Neuron (in vitro differentiated cells): ENCODE measurements around the gene ZNF780B.

Experiments used
- H2AFZ ChIP-seq: one replicate; pipeline ENCODE4 v1.6.1; 2013; ENCODE audit warnings: low read depth, mild to moderate bottlenecking, inconsistent platforms, low read length, moderate library complexity
- H3K27me3 ChIP-seq: one replicate; pipeline ENCODE4 v1.6.1; 2013; ENCODE audit warnings: low read length; ENCODE audit not compliant: insufficient read depth
- H3K36me3 ChIP-seq: one replicate; pipeline ENCODE4 v1.6.1; 2013; ENCODE audit warnings: low read length; ENCODE audit not compliant: insufficient read depth
- H3K4me1 ChIP-seq: one replicate; pipeline ENCODE4 v1.6.1; 2013; ENCODE audit warnings: low read length; ENCODE audit not compliant: insufficient read depth
- H3K4me3 ChIP-seq: 2 replicates; pipeline ENCODE4 v1.5.1; 2013; ENCODE audit warnings: mild to moderate bottlenecking, low read length, moderate library complexity
- H3K9me3 ChIP-seq: one replicate; pipeline ENCODE4 v1.6.1; 2013; ENCODE audit warnings: low read length

The ZNF780B gene

GRCh38 chr19:39987167-39987566, 68.9 kb downstream of the ZNF780B start:
- peaks cover 12% of the 10 kb centered on the region for H3K9me3 ChIP-seq
- no peak overlapping the region for H3K4me3 ChIP-seq
- no peaks in the 10 kb centered on the region for H3K4me1 ChIP-seq
- H3K27me3 ChIP-seq: no peaks in the 10 kb centered on the region
- H3K36me3 ChIP-seq: peaks cover 8% of the 10 kb centered on the region
- no peak overlapping the region for H2AFZ ChIP-seq

GRCh38 chr19:39986643-39987042, 69.4 kb downstream of the ZNF780B start:
- H2AFZ ChIP-seq: no peak overlapping the region
- H3K4me3 ChIP-seq: no peak overlapping the region
- no peaks in the 10 kb centered on the region for H3K4me1 ChIP-seq
- peaks cover 14% of the 10 kb centered on the region for H3K9me3 ChIP-seq
- no peaks in the 10 kb centered on the region for H3K27me3 ChIP-seq
- H3K36me3 ChIP-seq: peaks cover 11% of the 10 kb centered on the region

- Histone ChIP-seq H2AFZ (no peak overlapping the region), H3K9me3 (peaks cover 21% of the 10 kb centered on the region), H3K4me1 (no peaks in the 10 kb centered on the region), H3K27me3 (no peaks in the 10 kb centered on the region), H3K4me3 (no peak overlapping the region), H3K36me3 (peaks cover 40% of the 10 kb centered on the region)
Measured at GRCh38 chr19:39983695-39984300, 72.2 kb downstream of the ZNF780B start.

GRCh38 chr19:39982883-39983282, 73.1 kb downstream of the ZNF780B start:
- Histone ChIP-seq H3K9me3 (peaks cover 21% of the 10 kb centered on the region), H2AFZ (no peak overlapping the region), H3K36me3 (peaks cover 48% of the 10 kb centered on the region)

More at GRCh38 chr19:39982883-39983282, 73.1 kb downstream of the ZNF780B start:
- Histone ChIP-seq H3K4me1 (no peaks in the 10 kb centered on the region), H3K4me3 (no peak overlapping the region), H3K27me3 (no peaks in the 10 kb centered on the region)
